Common myeloid progenitor, CD34-positive (primary cell): ENCODE results near the gene DCTN5.

Experiments used
- CTCF ChIA-PET: fragments of 350-600 bp; sonication (Branson Sonifier 250); formaldehyde crosslinking; loops from one replicate; lab custom pipeline; 2021; ENCODE audit warnings: antibody characterized with exemption; lab: Charles Lee
- POLR2A ChIA-PET: fragments of 350-600 bp; sonication (Branson Sonifier 250); formaldehyde crosslinking; loops from one replicate; lab custom pipeline; 2021; ENCODE audit warnings: antibody characterized with exemption; lab: Charles Lee
- DNase-seq, 3 donors: peaks; one replicate each; pipeline versions ENCODE4 v3.0.0 to v3.0.0-alpha.2; 2013
- H3K27ac ChIP-seq, 2 experiments: 1 replicate in 1 of 2; 2 replicates in 1 of 2; pipeline ENCODE4 v1.7.0; 2013; ENCODE audit warnings: inconsistent platforms in 2 of 2, low read length in 2 of 2, mild to moderate bottlenecking in 2 of 2, low read depth in 1 of 2, moderate library complexity in 1 of 2; ENCODE audit not compliant: severe bottlenecking in 2 of 2, insufficient read depth in 1 of 2, poor library complexity in 1 of 2
- H3K27me3 ChIP-seq, 5 experiments: replicated peaks in 2 of 5; 1 replicate in 3 of 5; 2 replicates in 2 of 5; pipeline versions ENCODE4 v1.6.1 to v1.7.0; 2013; ENCODE audit warnings: low read length in 4 of 5, mild to moderate bottlenecking in 2 of 5, moderate library complexity in 2 of 5, inconsistent platforms in 1 of 5; ENCODE audit not compliant: insufficient read depth in 5 of 5, control insufficient read depth in 4 of 5
- H3K36me3 ChIP-seq, 4 experiments: 1 replicate in 2 of 4; 2 replicates in 2 of 4; pipeline versions ENCODE4 v1.6.1 to v1.7.0; 2013; ENCODE audit warnings: low read length in 3 of 4, control low read depth in 1 of 4, mild to moderate bottlenecking in 1 of 4; ENCODE audit not compliant: control insufficient read depth in 4 of 4, insufficient read depth in 4 of 4
- H3K4me1 ChIP-seq, 4 experiments: 1 replicate in 3 of 4; 2 replicates in 1 of 4; pipeline versions ENCODE4 v1.6.1 to v1.7.1; 2013; ENCODE audit warnings: low read length in 3 of 4, mild to moderate bottlenecking in 3 of 4, control low read depth in 1 of 4, inconsistent platforms in 1 of 4, moderate library complexity in 1 of 4; ENCODE audit not compliant: control insufficient read depth in 4 of 4, insufficient read depth in 4 of 4; ENCODE audit errors: control extremely low read depth in 1 of 4
- H3K4me3 ChIP-seq, 7 experiments: 1 replicate in 4 of 7; 2 replicates in 3 of 7; pipeline versions ENCODE4 v1.5.1 to v1.7.0; 2013; ENCODE audit warnings: mild to moderate bottlenecking in 7 of 7, low read length in 6 of 7, moderate library complexity in 6 of 7, inconsistent platforms in 2 of 7, low read depth in 2 of 7, control low read depth in 1 of 7; ENCODE audit not compliant: insufficient read depth in 4 of 7, control insufficient read depth in 1 of 7; ENCODE audit errors: extremely low read depth in 1 of 7
- H3K9me3 ChIP-seq, 5 experiments: 1 replicate in 4 of 5; 2 replicates in 1 of 5; pipeline versions ENCODE4 v1.6.1 to v1.7.1; 2013; ENCODE audit warnings: low read length in 4 of 5, mild to moderate bottlenecking in 2 of 5, inconsistent platforms in 1 of 5, low read depth in 1 of 5, moderate library complexity in 1 of 5; ENCODE audit not compliant: control insufficient read depth in 4 of 5, insufficient read depth in 2 of 5; ENCODE audit errors: control extremely low read depth in 1 of 5
- WGBS: methylation state at CpG from one replicate; pipeline ENCODE4 v1.1.5; 2013; ENCODE audit not compliant: insufficient coverage; 5-methylcytosine and 5-hydroxymethylcytosine counted together

DCTN5 gene

DNA sequence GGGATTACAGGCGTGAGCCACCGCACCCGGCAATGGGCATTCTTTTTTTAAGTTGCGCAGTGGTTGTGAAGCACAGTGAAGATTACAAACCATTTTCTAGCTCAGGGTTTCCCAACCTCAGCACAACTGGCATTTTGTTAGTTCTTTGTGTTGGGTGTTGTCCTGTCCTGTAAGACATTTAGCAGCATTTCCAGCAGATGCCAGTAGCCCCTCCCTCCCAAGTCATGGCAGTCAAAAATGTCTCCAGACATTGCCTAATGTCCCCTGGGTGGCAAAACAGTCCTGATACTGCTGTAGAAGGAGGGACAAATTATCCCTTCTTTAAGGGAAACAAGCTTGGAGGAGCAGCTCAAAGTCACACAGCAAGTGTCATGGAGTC, 53.0 kb downstream of the DCTN5 start:
- Histone ChIP-seq H3K4me3 (peak overlapping the region in 3 of 7 experiments; percentile 38 to 76 (median 64)), H3K27me3 (no peaks in the 10 kb centered on the region), H3K9me3 (no peaks in the 10 kb centered on the region), H3K36me3 (peaks cover 6 to 24% (median 12%) of the 10 kb centered on the region in 4 experiments), H3K4me1 (peaks cover 0 to 10% (median 4%) of the 10 kb centered on the region in 4 experiments), H3K27ac (no peak overlapping the region)
- peak in 1 of 3 donors; percentile 4 for DNase-seq
- ChIA-PET POLR2A (no interaction called here), CTCF (interaction anchor here (0.9 to 1.5 kb wide), 4 partner anchors 10 to 33 kb away, joined by 3 to 4 read pairs (median 3); no protein-coding TSS in a partner anchor)
- WGBS: 84% methylated on average over 4 of the region's 4 CpGs

GRCh38 chr16:23694644-23695373, 53.5 kb downstream of the DCTN5 start:
- no peak overlapping the region for H3K27ac ChIP-seq
- H3K9me3 ChIP-seq: no peaks in the 10 kb centered on the region
- 19% methylated on average over 29 of the region's 32 CpGs for WGBS
- peaks cover 5 to 18% (median 10%) of the 10 kb centered on the region in 4 experiments for H3K36me3 ChIP-seq
- ChIA-PET POLR2A (interaction anchor here (0.5 to 1.2 kb wide), 2 partner anchors 33 to 147 kb away, joined by 3 to 4 read pairs; no protein-coding TSS in a partner anchor), CTCF (interaction anchor here (0.9 to 1.5 kb wide), 4 partner anchors 11 to 33 kb away, joined by 3 to 4 read pairs (median 3); no protein-coding TSS in a partner anchor)
- peak overlapping the region in 5 of 7 experiments; percentile 33 to 76 (median 56) for H3K4me3 ChIP-seq
- no peaks in the 10 kb centered on the region for H3K27me3 ChIP-seq
- H3K4me1 ChIP-seq: peaks cover 0 to 10% (median 4%) of the 10 kb centered on the region in 4 experiments
- peak; percentile 11 to 69 (median 63) for DNase-seq

DNA sequence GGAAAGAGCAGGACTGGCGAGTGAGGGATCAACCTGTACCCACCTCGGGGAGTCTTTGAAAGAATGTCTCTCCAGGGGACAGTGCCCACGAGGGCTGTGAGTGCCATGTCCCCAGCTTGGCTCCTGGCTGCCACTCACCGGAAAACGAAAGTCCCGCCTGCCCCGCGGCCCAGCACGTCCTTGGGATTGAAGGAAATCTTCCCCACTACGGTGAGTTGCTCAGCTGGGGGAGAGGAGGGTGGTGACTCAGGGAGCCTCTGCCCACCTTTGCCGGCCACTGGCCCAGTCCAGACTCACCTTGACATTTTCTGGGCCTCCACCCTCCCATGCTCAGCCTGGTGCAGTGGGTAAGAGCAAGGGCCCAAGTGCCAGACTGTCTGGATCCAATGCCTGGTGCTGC, 54.5 kb downstream of the DCTN5 start:
- Histone ChIP-seq H3K9me3 (no peaks in the 10 kb centered on the region), H3K27ac (no peak overlapping the region), H3K4me3 (no peak overlapping the region), H3K27me3 (no peaks in the 10 kb centered on the region), H3K36me3 (peaks cover 1 to 10% (median 4%) of the 10 kb centered on the region in 4 experiments), H3K4me1 (peaks cover 0 to 10% (median 4%) of the 10 kb centered on the region in 4 experiments)
- ChIA-PET POLR2A (interaction anchor here (1.2 kb wide), 1 partner anchor 32 kb away, joined by 4 read pairs; no protein-coding TSS in a partner anchor), CTCF (no interaction called here)
- DNase-seq: no peak
- WGBS: 96% methylated on average over 9 of the region's 11 CpGs

DNA sequence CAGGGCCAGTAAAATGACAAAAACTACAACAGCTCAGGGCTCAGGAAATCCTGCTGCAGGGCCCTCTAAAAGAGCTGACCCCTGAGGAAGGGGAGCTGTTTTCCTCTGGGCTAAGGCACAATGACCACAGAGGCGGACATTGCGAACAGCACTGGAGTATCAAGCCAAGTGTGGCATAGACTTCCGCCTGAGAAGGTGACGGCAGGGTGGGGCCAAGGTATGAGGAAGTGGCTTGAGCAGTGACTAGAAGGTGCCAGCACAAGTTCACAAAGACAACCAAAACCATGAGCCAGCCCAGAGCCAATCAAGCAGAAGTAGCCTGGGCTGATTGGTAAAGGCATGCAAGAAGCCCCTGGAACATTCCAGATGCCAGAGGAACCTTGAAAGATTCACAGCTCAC, 57.8 kb downstream of the DCTN5 start:
- Histone ChIP-seq H3K27ac (no peak overlapping the region), H3K36me3 (no peaks in the 10 kb centered on the region), H3K9me3 (peaks cover 0 to 5% (median 0%) of the 10 kb centered on the region in 5 experiments), H3K27me3 (no peaks in the 10 kb centered on the region), H3K4me3 (no peak overlapping the region), H3K4me1 (peaks cover 0 to 10% (median 4%) of the 10 kb centered on the region in 4 experiments)
- ChIA-PET CTCF (interaction anchor here (2.9 kb wide), 1 partner anchor 20 kb away, joined by 8 read pairs; the partner anchor contains the start of gene PLK1), POLR2A (no interaction called here)
- no peak for DNase-seq
- WGBS: 63% methylated on average over 4 of the region's 4 CpGs

GRCh38 chr16:23700093-23700492, 58.8 kb downstream of the DCTN5 start:
- Histone ChIP-seq H3K4me3 (no peak overlapping the region), H3K36me3 (no peaks in the 10 kb centered on the region), H3K9me3 (peaks cover 0 to 5% (median 0%) of the 10 kb centered on the region in 5 experiments), H3K27ac (no peak overlapping the region), H3K4me1 (peaks cover 0 to 2% (median under 1%) of the 10 kb centered on the region in 4 experiments), H3K27me3 (no peaks in the 10 kb centered on the region)
- no peak for DNase-seq
- ChIA-PET POLR2A (no interaction called here), CTCF (no interaction called here)
- 100% methylated on average over 1 of the region's 2 CpGs for WGBS

GRCh38 chr16:23700509-23700908, 59.2 kb downstream of the DCTN5 start:
- 73% methylated on average over 8 of the region's 8 CpGs for WGBS
- DNase-seq: no peak
- H3K27ac ChIP-seq: no peak overlapping the region
- POLR2A ChIA-PET: no interaction called here
- CTCF ChIA-PET: no interaction called here
- H3K4me3 ChIP-seq: no peak overlapping the region
- H3K36me3 ChIP-seq: no peaks in the 10 kb centered on the region
- peaks cover 0 to 5% (median 0%) of the 10 kb centered on the region in 5 experiments for H3K9me3 ChIP-seq
- H3K27me3 ChIP-seq: no peaks in the 10 kb centered on the region
- H3K4me1 ChIP-seq: no peaks in the 10 kb centered on the region

DNA sequence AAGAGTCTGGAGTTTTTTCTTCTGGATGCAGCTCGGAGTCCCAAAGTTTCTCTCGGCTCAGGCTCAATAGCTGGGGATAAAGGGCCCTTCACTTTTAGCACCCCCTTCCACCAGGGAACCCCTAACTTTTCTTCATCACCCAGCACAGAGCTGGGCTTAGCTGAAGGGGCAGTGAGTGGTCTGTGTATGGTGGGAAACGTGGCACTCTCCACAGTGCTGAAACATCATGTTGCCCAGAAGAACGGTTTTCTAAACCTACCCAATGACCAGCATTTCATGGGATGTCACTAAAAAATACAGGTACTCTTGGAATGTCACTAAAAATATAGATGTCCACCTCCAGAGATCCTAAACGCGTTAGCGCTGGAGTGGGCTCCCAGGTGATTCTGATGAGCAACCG, 59.8 kb downstream of the DCTN5 start:
- Histone ChIP-seq H3K4me3 (no peak overlapping the region), H3K27me3 (no peaks in the 10 kb centered on the region), H3K27ac (no peak overlapping the region), H3K4me1 (no peaks in the 10 kb centered on the region), H3K9me3 (peaks cover 0 to 5% (median 0%) of the 10 kb centered on the region in 5 experiments), H3K36me3 (no peaks in the 10 kb centered on the region)
- 88% methylated on average over 6 of the region's 8 CpGs for WGBS
- DNase-seq: no peak
- ChIA-PET CTCF (no interaction called here), POLR2A (no interaction called here)
